Amniotic epithelial cell (primary cell): ENCODE measurements around the gene DEFB128.
"Not testable (repeated sequence)": the region's sequence is repeated elsewhere in the genome, so short reads cannot be mapped to it uniquely, and the experiment has no call there.

Source experiments
- DNase-seq: peaks from one replicate; pipeline ENCODE4 v3.0.0-alpha.2; 2010; ENCODE audit warnings: low read depth

The DEFB128 gene

GRCh38 chr20:189611-190010, at the start of gene DEFB128:
Gene DEFB128, minus strand, starts transcription at chr20:189711. Its CDS starts 88 bp downstream, at chr20:189623.
- DNase-seq: no peak

GRCh38 chr20:237929-238328, 48.4 kb upstream of the DEFB128 start:
- DNase-seq: no peak

GRCh38 chr20:237489-237888, 48.0 kb upstream of the DEFB128 start:
- peak; percentile 17 for DNase-seq

GRCh38 chr20:235891-236290, 46.4 kb upstream of the DEFB128 start:
- peak; percentile 9 for DNase-seq

- no peak for DNase-seq
Measured at GRCh38 chr20:227439-228105, 38.1 kb upstream of the DEFB128 start.

GRCh38 chr20:226958-227357, 37.4 kb upstream of the DEFB128 start, which contains the start of gene DEFB129:
Gene DEFB129, plus strand, starts transcription at chr20:227258. Its CDS starts 31 bp downstream, at chr20:227289.
- DNase-seq: no peak

- not testable (repeated sequence) for DNase-seq
Measured at GRCh38 chr20:225879-226278, 36.4 kb upstream of the DEFB128 start.

- DNase-seq: no peak
Measured at GRCh38 chr20:221258-221830, 31.8 kb upstream of the DEFB128 start.

- no peak for DNase-seq
Measured at GRCh38 chr20:219290-220115, 30.0 kb upstream of the DEFB128 start.

GRCh38 chr20:217266-217665, 27.8 kb upstream of the DEFB128 start:
- DNase-seq: no peak

GRCh38 chr20:215796-216195, 26.3 kb upstream of the DEFB128 start:
- DNase-seq: no peak

GRCh38 chr20:214383-214782, 24.9 kb upstream of the DEFB128 start:
- DNase-seq: no peak

- no peak for DNase-seq
Measured at GRCh38 chr20:210809-211502, 21.4 kb upstream of the DEFB128 start.

- DNase-seq: peak; percentile 83
Measured at GRCh38 chr20:208942-209566, 19.5 kb upstream of the DEFB128 start.

GRCh38 chr20:203630-204029, 14.1 kb upstream of the DEFB128 start:
- DNase-seq: not testable (repeated sequence)

- peak; percentile 12 for DNase-seq
Measured at GRCh38 chr20:199996-200395, 10.5 kb upstream of the DEFB128 start.

GRCh38 chr20:198225-198624, 8.7 kb upstream of the DEFB128 start:
- no peak for DNase-seq

- DNase-seq: no peak
Measured at GRCh38 chr20:187733-188132, 1.8 kb downstream of the DEFB128 start.

- no peak for DNase-seq
Measured at GRCh38 chr20:184288-184687, 5.2 kb downstream of the DEFB128 start.

- no peak for DNase-seq
Measured at GRCh38 chr20:168876-169275, 20.6 kb downstream of the DEFB128 start.

- DNase-seq: no peak
Measured at GRCh38 chr20:164618-165017, 24.9 kb downstream of the DEFB128 start.

- DNase-seq: no peak
Measured at GRCh38 chr20:157154-157553, 32.4 kb downstream of the DEFB128 start, which contains the start of gene DEFB127. Gene DEFB127, plus strand, starts transcription at chr20:157454. Its CDS starts 91 bp downstream, at chr20:157545.
